GM19099 (cell line): ENCODE data around the gene GPR21.

ENCODE experiments used
- POLR2A ChIP-seq: IDR thresholded peaks from 3 replicates; pipeline ENCODE4 v1.6.1; 2011; ENCODE audit warnings: low read depth; ENCODE audit not compliant: insufficient read length; ENCODE audit errors: extremely low read depth

The GPR21 gene

GRCh38 chr9:123069010-123069481, 35.6 kb downstream of the GPR21 start:
- TF ChIP-seq POLR2A: no peak

DNA sequence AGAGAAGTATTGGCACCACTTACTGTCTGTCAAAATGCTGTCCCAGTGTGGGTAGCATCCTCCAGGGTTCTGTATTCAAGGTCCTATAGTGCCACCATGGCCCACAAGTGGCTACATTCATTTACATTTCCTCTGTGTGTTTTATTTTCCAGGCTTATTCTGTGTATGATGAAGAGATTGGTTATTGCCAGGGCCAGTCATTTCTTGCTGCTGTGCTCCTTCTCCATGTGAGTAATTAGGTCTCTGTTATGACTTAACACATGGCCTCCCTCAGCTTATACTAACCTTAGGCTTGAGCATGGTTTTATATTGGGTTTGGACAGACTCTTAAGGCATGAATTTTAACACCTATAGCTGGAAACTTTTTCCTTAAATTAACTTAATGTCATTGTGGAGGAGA, 36.7 kb downstream of the GPR21 start:
- TF ChIP-seq POLR2A: no peak

DNA sequence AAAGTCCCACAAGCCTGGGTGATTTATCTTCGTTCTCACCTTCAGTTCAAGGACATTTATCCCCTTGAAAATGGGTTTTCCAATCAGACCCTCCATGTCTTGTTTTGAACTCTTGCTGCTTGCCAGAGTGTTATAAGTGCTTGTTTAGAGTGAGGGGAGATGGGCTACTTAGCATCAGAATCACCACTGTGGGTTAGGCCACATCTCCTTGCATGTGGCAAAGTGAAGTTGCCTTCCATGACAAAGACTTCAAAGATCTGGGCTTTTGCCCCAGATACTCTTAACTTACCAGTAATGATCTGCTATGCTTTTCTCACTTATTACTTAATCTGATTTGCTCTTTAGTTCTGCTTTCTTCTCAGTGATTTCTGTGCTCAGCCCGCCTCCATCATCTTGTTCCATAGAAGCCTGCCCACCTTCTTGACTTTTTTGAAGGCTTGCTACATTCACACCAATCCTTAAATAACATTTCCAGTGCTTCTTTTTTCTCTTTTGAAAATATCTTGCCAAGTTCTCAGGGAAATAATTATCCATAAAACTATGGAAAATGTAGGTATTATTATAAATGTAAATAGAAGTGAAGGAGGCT, 39.0 kb downstream of the GPR21 start:
- TF ChIP-seq POLR2A: no peak

GRCh38 chr9:123073441-123073840, 40.0 kb downstream of the GPR21 start:
- TF ChIP-seq POLR2A: no peak

DNA sequence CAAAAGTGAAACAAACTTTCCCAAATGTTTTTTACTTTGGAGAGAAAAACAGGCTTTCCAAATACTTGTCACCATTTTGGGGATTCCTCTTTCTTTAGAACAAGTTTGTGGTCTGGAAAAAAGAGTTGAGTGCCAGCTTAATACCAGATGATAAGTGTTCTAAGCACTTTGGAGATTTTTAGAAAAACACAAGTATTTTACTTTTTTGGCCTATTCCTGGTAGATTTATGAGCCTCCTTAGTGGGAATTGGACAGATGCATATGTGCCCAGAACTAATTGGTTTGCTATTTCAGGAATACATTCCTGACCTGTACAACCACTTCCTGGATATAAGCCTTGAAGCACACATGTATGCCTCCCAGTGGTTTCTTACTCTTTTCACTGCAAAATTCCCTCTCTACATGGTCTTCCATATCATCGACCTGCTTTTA, 40.5 kb downstream of the GPR21 start:
- TF ChIP-seq POLR2A: no peak

DNA sequence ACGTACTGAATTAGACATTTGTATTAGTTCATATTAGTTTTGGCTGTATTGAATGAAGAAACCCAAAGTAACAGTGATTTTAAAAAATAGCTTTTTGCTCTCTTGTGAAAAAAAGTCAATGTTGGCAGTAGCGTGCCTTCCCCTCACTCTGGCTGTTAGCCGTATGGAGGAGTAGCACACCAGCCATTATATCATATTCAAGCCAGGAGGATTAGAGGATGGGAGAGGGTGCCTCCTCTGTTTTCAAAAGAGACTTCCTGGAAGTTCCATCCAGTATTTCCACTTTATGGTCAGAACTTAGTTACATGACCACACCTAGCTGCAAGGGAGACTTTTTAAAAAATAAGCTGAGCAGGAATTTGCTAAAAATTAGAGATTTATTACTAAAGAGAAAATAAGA, 41.2 kb downstream of the GPR21 start:
- no peak for TF ChIP-seq POLR2A

GRCh38 chr9:123080444-123080843, 47.0 kb downstream of the GPR21 start:
- no peak for TF ChIP-seq POLR2A

- no peak for TF ChIP-seq POLR2A
Measured at GRCh38 chr9:123081824-123082223, 48.4 kb downstream of the GPR21 start.

DNA sequence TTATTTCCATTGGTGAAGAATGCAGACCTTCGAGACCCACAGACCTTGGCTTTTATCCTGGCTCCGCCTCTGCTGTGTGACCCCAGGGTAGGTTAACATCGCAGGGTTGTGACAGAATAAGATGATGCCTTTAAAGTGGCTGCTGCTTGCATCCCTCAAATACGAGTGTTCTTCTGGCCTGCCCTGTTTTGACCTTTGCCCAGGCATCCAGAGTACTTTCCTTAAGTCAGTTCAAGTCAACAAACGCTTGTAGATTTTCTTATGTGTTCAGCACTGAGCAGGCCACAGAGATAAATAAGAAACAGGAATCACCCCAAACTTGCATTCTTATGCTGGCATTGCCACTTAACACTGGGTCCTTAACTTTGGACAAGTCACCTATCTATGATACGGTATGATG, 50.2 kb downstream of the GPR21 start:
- no peak for TF ChIP-seq POLR2A

GRCh38 chr9:123084256-123084655, 50.8 kb downstream of the GPR21 start:
- TF ChIP-seq POLR2A: no peak
